DND-41 (cell line): Measurements from ENCODE around the gene PUDP.

Experiments used
- CTCF ChIP-seq: IDR thresholded peaks from 2 replicates; pipeline ENCODE4 v1.5.1; 2012; ENCODE audit warnings: borderline replicate concordance, low read length, moderate library complexity, mild to moderate bottlenecking; ENCODE audit not compliant: poor library complexity, severe bottlenecking; ENCODE audit errors: extremely low read depth
- EZH2 ChIP-seq: IDR thresholded peaks from 3 replicates; pipeline ENCODE4 v1.6.1; 2012; ENCODE audit warnings: borderline replicate concordance, low read depth, mild to moderate bottlenecking, moderate library complexity, low read length, inconsistent platforms; ENCODE audit not compliant: severe bottlenecking

DNA sequence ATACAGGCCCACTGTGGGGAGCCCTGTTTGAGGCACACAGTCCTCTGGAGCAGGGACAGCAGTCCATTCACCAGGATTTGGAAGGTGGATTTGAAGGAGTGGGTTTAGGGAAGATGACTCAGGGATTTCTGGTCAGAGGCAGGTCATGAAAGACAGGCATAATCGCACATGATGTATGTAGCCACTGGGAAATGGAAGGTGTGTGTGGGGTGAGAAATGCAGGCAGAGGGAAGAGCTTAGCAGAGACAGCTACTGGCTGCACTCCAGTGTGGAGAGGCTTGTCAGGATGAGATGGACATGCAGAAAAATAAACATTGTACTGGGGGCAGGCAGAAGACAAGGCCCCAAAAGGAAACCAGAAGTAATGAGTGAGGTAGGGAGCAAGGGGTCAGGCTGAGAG lies 85.7 kb downstream of the PUDP start:
- no peak for TF ChIP-seq CTCF
- no peak for TF ChIP-seq EZH2
